Activated naive CD4-positive, alpha-beta T cell treated with anti-CD3 and anti-CD28 coated beads, Interleukin-2, amount 50 U/mL, for 24 hours (primary cell): ENCODE data around the gene MVK.

Source experiments
- H3K27ac Mint-ChIP-seq: one replicate; pipeline ENCODE4 v1.8.0; 2021; ENCODE audit warnings: mild to moderate bottlenecking, mixed read lengths
- H3K27me3 Mint-ChIP-seq: one replicate; pipeline ENCODE4 v1.8.0; 2021; ENCODE audit warnings: mixed read lengths
- H3K36me3 Mint-ChIP-seq: one replicate; pipeline ENCODE4 v1.8.0; 2021; ENCODE audit warnings: mixed read lengths
- H3K4me1 Mint-ChIP-seq: one replicate; pipeline ENCODE4 v1.8.0; 2021; ENCODE audit warnings: mixed read lengths
- H3K4me3 Mint-ChIP-seq: one replicate; pipeline ENCODE4 v1.8.0; 2021; ENCODE audit warnings: mild to moderate bottlenecking, mixed read lengths
- H3K9me3 Mint-ChIP-seq: one replicate; pipeline ENCODE4 v1.8.0; 2021; ENCODE audit warnings: mixed read lengths

The MVK gene

DNA sequence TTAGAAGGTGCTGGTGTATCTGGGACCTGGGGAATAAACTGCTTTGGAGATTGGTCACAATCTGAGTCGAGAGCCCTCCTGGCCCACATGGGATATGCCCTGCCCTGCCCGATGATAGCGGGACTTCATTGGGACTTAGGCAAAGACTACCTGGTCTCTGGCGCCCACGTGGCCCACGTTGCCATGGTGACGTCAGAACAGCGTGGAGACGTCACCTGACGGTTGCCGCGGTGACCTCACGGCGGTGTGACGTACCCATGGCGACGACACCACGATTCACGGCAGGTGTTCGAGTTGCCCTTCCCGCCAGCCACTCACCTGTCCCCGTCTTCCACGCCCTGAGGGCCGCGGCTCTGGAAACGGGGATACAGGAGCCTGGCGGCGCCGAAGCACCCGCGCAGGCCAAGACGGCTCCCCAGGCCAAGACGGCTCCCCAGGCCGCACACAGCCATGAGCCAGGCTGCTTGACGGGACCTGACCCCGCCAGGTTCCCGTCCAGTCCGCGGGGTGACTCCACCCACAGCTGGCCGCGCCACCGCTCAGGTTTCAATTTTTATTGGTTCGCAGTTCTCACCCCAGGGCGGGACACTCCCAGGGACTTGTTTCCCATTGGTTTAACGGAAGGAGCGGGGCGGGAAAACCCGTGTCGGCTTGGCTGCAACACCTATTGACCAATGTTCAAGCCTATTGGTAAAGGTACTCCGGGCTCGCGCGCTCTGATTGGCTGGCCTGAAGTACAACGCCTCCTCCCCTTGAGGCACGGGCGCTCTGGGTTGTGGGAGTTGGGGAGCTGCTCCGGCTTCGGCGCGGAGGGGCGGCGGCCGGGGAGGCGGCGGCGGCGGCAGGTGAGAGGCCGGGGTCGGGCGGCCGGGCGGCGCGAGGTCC, at the start of gene MVK, which contains the start of gene MMAB:
Gene MVK (plus strand): TSS at position 766 of the 885 bp plus-strand sequence. CDS start 1,029 bp downstream, outside the sequence.
Gene MMAB (minus strand): TSS at position 476 of the 885 bp plus-strand sequence. CDS start 24 bp downstream, at position 452.
- peaks cover 5% of the 10 kb centered on the region for H3K36me3 Mint-ChIP-seq
- H3K27me3 Mint-ChIP-seq: no peaks in the 10 kb centered on the region
- peak within 1 kb of the TSS; percentile 96 for H3K4me3 Mint-ChIP-seq
- H3K9me3 Mint-ChIP-seq: no peaks in the 10 kb centered on the region
- peak within 1 kb of the TSS; percentile 94 for H3K27ac Mint-ChIP-seq
- H3K4me1 Mint-ChIP-seq: peaks cover 33% of the 10 kb centered on the region

DNA sequence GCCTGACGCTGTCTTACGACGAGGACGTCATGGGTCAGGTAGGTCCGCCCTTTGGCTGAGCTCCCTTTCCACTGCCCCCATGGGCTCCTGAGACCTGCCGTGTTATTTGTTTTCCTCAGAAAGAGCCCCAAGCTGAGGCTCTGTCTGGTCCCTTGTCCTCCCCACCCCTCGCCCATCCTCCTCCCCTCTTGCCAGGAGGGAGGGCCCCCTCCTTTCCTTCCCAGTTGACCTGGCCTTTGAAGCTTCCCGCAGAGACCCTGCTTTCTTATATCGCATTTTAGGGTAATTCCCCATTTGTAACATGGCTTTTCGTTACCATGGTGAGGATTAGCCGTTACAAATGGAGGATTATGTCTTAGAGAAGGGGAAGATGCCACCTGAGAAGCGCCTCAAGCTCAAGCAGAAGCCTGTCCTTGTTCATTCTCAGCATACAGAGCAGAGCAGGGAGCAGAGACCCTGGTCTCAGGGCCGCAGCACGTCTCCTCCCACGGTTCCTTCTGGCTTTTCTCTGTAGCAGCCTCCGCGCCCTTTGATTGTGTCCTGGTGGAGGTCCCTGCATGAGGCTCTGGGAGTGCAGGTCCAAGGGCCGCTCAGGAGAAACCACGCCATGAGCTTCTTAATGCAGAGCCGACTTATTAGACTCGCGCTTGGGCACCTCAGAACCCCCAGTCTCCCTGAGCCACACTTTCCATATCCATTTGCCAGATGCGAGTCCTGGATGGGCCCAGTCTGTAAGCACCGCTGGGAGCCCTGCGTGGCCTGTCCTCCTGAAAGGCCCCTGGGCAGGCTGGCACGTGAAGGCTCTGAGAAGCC, 48.9 kb upstream of the MVK start:
- Mint-ChIP-seq H3K4me1 (no peaks in the 10 kb centered on the region), H3K9me3 (no peaks in the 10 kb centered on the region), H3K27me3 (no peaks in the 10 kb centered on the region), H3K4me3 (no peak overlapping the region), H3K27ac (no peak overlapping the region), H3K36me3 (peaks cover 4% of the 10 kb centered on the region)

DNA sequence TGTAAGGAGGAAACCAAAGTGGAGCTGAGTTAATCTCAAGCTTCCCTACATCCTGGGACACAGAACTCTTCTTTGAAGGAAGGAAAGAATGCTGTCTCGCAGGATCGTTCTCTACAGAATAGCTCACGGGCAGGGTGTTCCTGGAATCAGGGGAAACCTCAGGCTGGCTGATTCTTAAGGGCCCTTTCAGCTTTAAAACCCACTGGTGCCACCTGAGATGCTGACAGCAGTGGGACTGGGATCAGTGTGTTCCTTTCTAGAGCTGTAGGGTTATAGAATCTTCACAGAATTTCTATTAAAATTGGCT, 48.4 kb upstream of the MVK start:
- Mint-ChIP-seq H3K27ac (no peak overlapping the region), H3K36me3 (peaks cover 6% of the 10 kb centered on the region), H3K9me3 (no peaks in the 10 kb centered on the region), H3K4me1 (no peaks in the 10 kb centered on the region), H3K27me3 (no peaks in the 10 kb centered on the region), H3K4me3 (no peak overlapping the region)

DNA sequence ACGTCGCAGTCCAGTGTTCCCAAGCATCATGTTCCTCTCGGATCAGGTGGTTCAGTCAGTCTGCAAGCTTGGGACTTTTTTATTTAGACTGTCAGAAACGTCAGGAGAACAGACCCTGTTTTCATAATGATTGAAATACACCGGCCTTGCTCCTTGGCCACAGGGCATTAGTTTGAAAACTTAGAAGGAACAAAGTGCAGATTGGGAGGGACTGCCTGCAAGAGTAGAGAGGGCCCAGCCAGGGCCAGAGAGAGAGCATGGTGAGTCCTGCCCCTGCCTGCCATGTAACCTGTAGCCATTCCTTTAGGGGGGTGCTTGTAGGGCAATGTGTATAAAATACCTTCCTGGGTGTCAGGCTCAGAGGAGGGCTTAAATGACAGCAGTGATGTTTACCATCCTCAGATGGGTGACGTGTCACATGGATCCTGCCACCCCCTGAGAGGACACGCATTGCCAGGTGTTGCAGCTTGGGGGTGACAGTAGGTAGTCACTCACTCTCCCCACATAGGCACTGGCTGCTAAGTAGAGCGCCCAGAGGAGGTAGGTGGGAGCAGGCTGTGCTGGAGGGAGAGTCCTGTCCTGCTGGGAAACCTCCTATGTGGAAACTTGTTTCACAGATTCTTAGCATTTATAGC, 46.0 kb upstream of the MVK start:
- no peaks in the 10 kb centered on the region for H3K27me3 Mint-ChIP-seq
- H3K27ac Mint-ChIP-seq: peak overlapping the region; percentile 38
- no peaks in the 10 kb centered on the region for H3K4me1 Mint-ChIP-seq
- no peaks in the 10 kb centered on the region for H3K9me3 Mint-ChIP-seq
- H3K4me3 Mint-ChIP-seq: no peak overlapping the region
- H3K36me3 Mint-ChIP-seq: peaks cover 6% of the 10 kb centered on the region

DNA sequence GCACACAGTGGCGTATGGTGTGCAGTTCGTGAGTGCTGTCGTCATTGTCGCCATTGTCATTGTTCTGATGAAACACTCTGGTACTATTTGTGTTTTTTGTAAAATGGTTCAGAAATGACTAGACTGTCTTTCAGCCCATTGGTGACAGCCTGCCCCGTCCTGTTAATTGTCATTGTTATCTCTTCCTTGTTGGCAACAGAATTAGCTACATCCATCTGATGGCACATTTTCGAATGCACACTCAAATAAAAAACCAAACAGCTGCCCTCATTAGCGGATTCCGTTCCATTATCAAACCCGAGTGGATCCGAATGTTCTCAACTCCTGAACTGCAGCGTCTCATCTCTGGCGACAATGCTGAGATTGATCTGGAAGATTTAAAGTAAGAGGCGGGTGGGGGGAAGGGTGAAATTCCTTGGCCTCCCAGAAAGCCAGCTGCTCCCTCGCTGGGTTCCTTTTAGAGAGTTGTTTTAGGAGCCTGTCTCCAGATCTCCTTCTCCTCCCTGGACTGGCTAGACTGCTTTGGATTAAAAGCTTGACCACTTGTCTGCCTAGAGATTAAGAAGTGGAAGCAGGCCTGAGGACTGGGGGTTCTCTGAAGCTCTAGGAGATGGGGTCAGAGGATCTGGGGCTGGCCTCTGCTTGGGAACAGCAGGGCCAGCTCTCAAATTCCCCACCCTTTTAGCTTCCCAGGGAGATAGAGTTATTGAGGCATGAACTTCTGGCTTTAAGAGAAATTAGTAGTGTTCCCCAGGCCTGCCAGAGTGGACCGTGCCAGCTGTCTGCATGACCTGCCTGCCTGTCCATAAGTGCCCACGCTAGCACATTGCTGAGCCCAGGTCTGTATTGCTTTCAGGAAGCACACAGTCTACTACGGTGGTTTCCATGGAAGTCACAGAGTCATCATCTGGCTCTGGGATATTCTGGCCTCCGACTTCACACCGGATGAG, 43.6 kb upstream of the MVK start:
- no peaks in the 10 kb centered on the region for H3K9me3 Mint-ChIP-seq
- no peak overlapping the region for H3K4me3 Mint-ChIP-seq
- H3K36me3 Mint-ChIP-seq: peaks cover 4% of the 10 kb centered on the region
- H3K27me3 Mint-ChIP-seq: no peaks in the 10 kb centered on the region
- no peak overlapping the region for H3K27ac Mint-ChIP-seq
- no peaks in the 10 kb centered on the region for H3K4me1 Mint-ChIP-seq

DNA sequence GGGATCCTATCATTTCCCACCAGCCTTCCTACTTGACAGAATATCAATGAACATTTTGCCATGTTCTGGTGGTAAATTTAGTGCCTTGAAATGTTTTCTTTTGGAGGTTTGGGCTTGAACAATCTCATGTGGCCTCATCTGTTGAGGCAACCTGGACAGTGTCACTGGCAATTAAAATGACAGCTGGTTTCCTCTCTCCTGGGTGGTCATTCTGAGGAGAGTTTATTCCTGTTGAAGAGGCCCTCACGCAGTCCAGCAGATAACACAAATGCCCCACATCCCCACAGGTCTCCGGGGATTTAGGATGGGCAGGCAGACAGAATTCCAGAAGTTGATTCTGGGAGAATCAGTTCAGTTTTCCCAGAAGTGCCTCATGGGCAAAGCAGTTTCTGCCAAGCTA, 42.2 kb upstream of the MVK start:
- Mint-ChIP-seq H3K4me1 (no peaks in the 10 kb centered on the region), H3K27me3 (no peaks in the 10 kb centered on the region), H3K36me3 (peaks cover 4% of the 10 kb centered on the region), H3K27ac (no peak overlapping the region), H3K9me3 (no peaks in the 10 kb centered on the region), H3K4me3 (no peak overlapping the region)

DNA sequence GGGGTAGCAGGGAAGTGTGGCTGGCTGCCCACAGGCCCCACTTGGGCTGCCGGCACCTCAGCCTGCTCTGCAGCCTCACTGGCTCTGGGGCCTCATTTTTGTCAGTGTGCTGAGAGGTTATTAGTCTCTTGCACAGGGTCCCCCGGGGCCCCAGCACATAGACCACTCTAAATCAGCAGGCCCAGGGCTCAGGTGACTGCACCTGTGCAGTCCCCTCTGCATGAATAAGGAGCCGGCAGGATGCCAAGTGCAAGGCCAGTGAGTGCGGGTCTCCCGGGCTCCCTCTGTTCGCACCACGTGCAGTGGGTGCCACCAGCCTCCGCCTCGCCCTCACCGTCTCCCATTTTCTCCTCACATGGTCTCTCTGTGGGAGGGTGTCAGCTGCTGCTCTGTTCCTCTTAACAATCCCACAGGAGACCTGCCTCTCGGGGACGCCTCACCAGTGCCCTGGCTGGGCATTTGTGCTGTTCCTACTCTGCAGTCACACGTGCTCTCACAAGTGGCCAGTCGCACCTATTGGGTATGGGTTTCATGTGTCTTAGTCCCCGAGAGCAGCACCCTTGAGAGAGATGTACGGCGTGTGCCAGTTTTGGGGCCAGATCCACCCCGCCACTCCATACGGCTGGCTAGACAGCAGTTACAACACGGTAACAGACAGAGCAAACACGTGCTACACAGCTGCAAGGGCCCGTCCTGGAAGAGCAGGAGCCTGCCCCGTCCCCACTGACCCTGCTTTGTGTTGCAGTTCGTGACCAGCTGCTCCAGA, 40.7 kb upstream of the MVK start:
- H3K4me1 Mint-ChIP-seq: no peaks in the 10 kb centered on the region
- no peak overlapping the region for H3K27ac Mint-ChIP-seq
- peaks cover 4% of the 10 kb centered on the region for H3K36me3 Mint-ChIP-seq
- H3K27me3 Mint-ChIP-seq: no peaks in the 10 kb centered on the region
- no peaks in the 10 kb centered on the region for H3K9me3 Mint-ChIP-seq
- H3K4me3 Mint-ChIP-seq: no peak overlapping the region

DNA sequence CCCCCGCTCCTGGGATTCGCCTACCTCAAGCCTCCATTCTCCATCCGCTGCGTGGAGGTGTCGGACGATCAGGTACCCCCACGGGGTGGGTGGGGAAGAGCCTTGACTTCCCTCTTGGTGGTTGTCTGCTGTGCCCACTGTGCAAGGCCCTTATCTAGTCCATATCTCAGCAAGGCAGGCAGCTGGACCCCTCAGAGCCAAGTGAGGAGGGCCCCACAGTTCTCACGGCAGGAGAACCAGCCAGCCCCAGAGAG, 40.2 kb upstream of the MVK start:
- Mint-ChIP-seq H3K4me1 (no peaks in the 10 kb centered on the region), H3K27me3 (no peaks in the 10 kb centered on the region), H3K9me3 (no peaks in the 10 kb centered on the region), H3K27ac (no peak overlapping the region), H3K36me3 (peaks cover 4% of the 10 kb centered on the region), H3K4me3 (no peak overlapping the region)

DNA sequence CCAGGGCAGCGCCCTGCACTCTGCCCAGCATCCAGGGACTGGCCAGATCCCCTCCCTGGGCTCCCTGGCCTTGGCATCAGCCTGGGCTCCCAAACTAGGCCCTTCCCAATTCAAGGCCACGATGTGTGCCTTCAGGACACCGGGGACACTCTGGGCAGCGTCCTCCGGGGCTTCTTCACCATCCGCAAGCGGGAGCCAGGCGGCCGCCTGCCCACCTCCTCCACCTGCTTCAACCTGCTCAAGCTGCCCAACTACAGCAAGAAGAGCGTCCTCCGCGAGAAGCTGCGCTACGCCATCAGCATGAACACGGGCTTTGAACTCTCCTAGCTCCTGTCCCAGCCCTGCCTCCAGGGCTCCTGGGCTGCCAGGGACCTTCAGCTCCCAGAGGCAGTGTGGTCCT, 39.1 kb upstream of the MVK start:
- no peak overlapping the region for H3K27ac Mint-ChIP-seq
- H3K36me3 Mint-ChIP-seq: peaks cover 4% of the 10 kb centered on the region
- no peaks in the 10 kb centered on the region for H3K27me3 Mint-ChIP-seq
- no peak overlapping the region for H3K4me3 Mint-ChIP-seq
- no peaks in the 10 kb centered on the region for H3K9me3 Mint-ChIP-seq
- no peaks in the 10 kb centered on the region for H3K4me1 Mint-ChIP-seq

DNA sequence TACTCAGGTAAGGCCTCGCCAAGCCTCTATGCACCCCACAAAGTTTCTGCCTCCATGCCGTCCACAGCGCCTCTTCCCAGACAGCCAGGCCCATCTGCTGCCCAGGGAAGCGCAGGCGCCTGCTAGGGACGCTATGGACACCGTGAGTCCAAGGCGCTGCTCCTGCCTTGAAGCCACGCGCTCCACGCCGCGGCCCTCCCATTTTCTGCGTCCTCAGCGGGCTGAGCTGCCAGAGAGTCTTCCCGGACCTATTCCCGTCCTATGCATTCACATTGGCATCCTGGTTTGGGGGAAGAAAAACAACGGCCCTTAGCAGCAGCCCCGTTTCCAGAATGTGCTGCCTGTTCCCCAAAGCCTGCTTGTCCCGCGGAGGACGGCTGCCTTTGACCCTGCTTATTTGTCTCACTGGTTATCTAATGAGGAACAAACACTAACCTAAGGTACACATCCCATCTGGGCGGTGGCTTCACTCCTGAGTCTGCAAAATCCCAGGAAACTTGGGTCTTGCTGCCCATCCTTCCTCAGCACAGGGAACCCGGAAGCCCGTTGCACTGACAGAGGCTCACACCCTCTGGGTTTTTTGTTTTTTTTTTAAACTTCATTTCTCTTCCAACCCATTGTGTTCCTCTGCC, 38.2 kb upstream of the MVK start:
- no peak overlapping the region for H3K27ac Mint-ChIP-seq
- no peaks in the 10 kb centered on the region for H3K4me1 Mint-ChIP-seq
- H3K27me3 Mint-ChIP-seq: no peaks in the 10 kb centered on the region
- H3K9me3 Mint-ChIP-seq: no peaks in the 10 kb centered on the region
- peaks cover 1% of the 10 kb centered on the region for H3K36me3 Mint-ChIP-seq
- no peak overlapping the region for H3K4me3 Mint-ChIP-seq

DNA sequence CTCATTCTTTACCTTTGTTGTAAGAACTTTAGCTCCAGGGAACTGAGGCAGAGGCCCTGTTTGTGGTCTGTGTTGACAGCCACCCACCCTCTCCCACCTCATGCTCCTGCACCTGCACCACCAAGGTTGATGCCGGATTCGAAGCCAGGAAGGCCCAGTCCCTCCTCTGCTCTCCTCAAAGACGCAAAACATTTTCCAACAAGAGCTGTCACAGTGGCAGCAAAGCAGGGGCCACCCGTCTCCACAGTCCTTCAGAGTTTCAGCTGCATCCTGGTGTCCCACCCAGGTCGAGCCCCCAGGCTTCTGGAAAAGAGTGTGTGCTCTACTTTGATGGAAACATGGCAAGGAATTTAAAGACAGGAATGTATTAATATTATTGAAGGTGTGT, 37.7 kb upstream of the MVK start:
- H3K9me3 Mint-ChIP-seq: no peaks in the 10 kb centered on the region
- no peaks in the 10 kb centered on the region for H3K27me3 Mint-ChIP-seq
- no peak overlapping the region for H3K4me3 Mint-ChIP-seq
- H3K36me3 Mint-ChIP-seq: peaks cover 1% of the 10 kb centered on the region
- H3K27ac Mint-ChIP-seq: no peak overlapping the region
- no peaks in the 10 kb centered on the region for H3K4me1 Mint-ChIP-seq

DNA sequence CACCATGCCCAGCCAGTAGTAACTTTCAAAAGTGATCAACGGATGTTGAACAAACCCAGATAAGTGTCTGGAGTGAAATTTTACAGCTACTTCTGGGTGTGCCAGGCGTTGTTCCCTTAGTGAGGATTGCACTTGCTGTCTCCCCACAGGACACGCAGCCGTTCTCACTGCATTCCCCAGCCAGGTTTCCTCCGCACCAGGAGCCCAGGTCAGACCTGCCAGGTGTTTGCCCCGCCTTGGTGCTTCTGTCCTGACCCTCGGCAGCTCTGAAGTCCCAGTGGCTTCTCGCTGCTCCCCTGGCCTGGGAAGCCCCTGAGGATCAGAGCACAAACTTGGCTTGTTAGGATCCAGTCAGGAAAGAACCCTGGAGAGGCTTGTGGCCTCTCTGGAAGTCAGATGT, 36.5 kb upstream of the MVK start:
- Mint-ChIP-seq H3K27ac (no peak overlapping the region), H3K4me1 (no peaks in the 10 kb centered on the region), H3K27me3 (no peaks in the 10 kb centered on the region), H3K9me3 (no peaks in the 10 kb centered on the region), H3K4me3 (no peak overlapping the region), H3K36me3 (peaks cover 1% of the 10 kb centered on the region)

DNA sequence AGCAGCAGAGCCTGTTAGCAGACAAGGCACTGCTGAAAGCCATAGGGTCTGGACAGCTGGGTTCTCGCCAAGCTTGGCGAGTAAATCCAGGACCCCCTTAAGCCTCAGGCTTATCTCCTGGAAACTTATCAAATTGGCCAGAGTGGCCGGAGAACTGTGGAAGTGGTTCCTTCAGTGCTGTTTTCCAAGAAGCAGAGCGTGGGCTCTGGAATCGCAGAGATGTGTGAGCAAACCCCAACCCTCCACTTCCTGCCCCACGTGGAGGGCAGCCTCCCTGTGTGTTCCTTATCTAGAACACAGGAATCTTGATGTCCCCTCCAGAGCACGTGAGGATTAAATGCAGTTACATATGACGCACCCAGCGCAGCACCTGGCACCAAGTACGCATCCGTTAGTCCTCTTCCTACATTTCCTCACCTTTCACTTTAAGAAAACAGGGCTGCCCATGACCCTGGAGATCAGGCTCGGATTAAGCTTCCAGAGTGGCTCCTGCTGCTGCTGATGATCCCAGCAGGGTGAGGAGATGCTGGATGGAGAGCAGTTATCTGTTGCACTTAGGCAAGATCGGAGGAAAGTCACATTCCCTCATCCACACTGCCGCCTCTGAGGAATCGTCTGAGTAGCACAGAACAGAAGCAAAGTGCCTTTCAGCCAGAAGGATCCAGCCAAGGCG, 35.3 kb upstream of the MVK start:
- no peaks in the 10 kb centered on the region for H3K9me3 Mint-ChIP-seq
- no peak overlapping the region for H3K4me3 Mint-ChIP-seq
- no peaks in the 10 kb centered on the region for H3K4me1 Mint-ChIP-seq
- H3K27ac Mint-ChIP-seq: no peak overlapping the region
- H3K27me3 Mint-ChIP-seq: no peaks in the 10 kb centered on the region
- peaks cover 1% of the 10 kb centered on the region for H3K36me3 Mint-ChIP-seq

DNA sequence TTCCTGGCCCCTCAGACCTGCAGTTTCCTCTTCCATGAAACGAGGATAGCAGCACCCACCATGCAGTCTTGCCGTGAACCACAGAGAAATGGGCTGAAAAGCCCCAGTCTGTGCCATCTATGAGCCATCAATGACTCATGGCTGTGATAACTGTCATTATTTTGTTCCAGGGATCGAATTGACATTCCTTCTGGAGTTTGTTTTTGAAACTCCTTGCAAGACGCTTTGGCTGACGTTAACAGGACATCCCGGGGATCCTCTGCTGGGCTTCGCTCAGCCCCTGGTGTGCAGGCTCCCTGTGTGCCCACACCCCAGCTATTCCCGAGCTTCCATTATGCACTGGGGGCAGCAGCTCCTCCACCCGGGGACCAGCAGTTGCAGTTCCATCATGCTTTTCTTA, 34.1 kb upstream of the MVK start:
- no peaks in the 10 kb centered on the region for H3K9me3 Mint-ChIP-seq
- no peak overlapping the region for H3K27ac Mint-ChIP-seq
- no peaks in the 10 kb centered on the region for H3K27me3 Mint-ChIP-seq
- no peaks in the 10 kb centered on the region for H3K4me1 Mint-ChIP-seq
- no peaks in the 10 kb centered on the region for H3K36me3 Mint-ChIP-seq
- H3K4me3 Mint-ChIP-seq: no peak overlapping the region
